ENCODE results near the gene SPP1.

GRCh38 chr4:87974856-87975462 lies 555 bp upstream of the SPP1 start:
- no peak for TF ChIP-seq CTCF (IDR thresholded peaks at IDR 0.05; ENCODE audit: low read depth, low read length, poor library complexity, severe bottlenecking)
- no peak for TF ChIP-seq EZH2phosphoT487 (IDR thresholded peaks at IDR 0.05; ENCODE audit: borderline replicate concordance, low read length)
